HEK293 (cell line): ENCODE measurements around the gene HBP1.

ENCODE experiments used
- CTCF ChIA-PET: fragments of 350-600 bp; formaldehyde crosslinking; extraction: SDS; loops from one replicate; lab custom pipeline; 2021; ENCODE audit warnings: antibody characterized with exemption; lab: Yijun Ruan, JAX
- POLR2A ChIA-PET: fragments of 300-600 bp; formaldehyde crosslinking; extraction: SDS; loops from one replicate; lab custom pipeline; 2020; ENCODE audit warnings: antibody characterized with exemption, inconsistent platforms; lab: Yijun Ruan, JAX
- H3K27ac ChIP-seq: fragments of 200-500 bp; sonication (Bioruptor generic); 2 replicates; pipeline ENCODE4 v1.5.1; 2014; ENCODE audit warnings: low read depth, low read length, control low read depth, inconsistent platforms; ENCODE audit errors: extremely low read depth
- H3K36me3 ChIP-seq, 2 experiments: fragments of 200-500 bp in 1 of 2; sonication (Bioruptor generic) in 1 of 2; 1 replicate in 1 of 2; 2 replicates in 1 of 2; pipeline ENCODE4 v1.5.1; 2014 to 2017; ENCODE audit warnings: inconsistent platforms in 2 of 2, low read length in 2 of 2; ENCODE audit not compliant: control insufficient read depth in 2 of 2, insufficient read depth in 1 of 2
- H3K4me1 ChIP-seq: fragments of 200-500 bp; sonication (Bioruptor generic); 2 replicates; pipeline ENCODE4 v1.5.1; 2014; ENCODE audit warnings: mild to moderate bottlenecking, low read length, inconsistent platforms; ENCODE audit not compliant: control insufficient read depth, insufficient read depth
- H3K4me3 ChIP-seq: 2 replicates; pipeline ENCODE4 v1.5.1; 2011; ENCODE audit warnings: low read depth, mild to moderate bottlenecking, control low read depth, low read length, moderate library complexity
- H3K9me3 ChIP-seq: fragments of 200-500 bp; sonication (Bioruptor generic); 2 replicates; pipeline ENCODE4 v1.5.1; 2014; ENCODE audit warnings: low read depth, low read length, inconsistent platforms; ENCODE audit not compliant: control insufficient read depth, insufficient read depth
- BCL11B ChIP-seq: fragments of 450-650 bp; formaldehyde crosslinking; IDR thresholded peaks from 2 replicates; pipeline ENCODE4 v1.5.1; 2016; ENCODE audit warnings: low read depth, missing biosample characterization, missing genetic modification characterization
- GLI2 ChIP-seq: fragments of 450-650 bp; formaldehyde crosslinking; IDR thresholded peaks from 2 replicates; pipeline ENCODE4; 2017; ENCODE audit warnings: missing biosample characterization, missing genetic modification characterization, low read depth, borderline replicate concordance
- KLF7 ChIP-seq: fragments of 450-650 bp; formaldehyde crosslinking; IDR thresholded peaks from 2 replicates; pipeline ENCODE4 v1.5.1; 2016; ENCODE audit warnings: missing biosample characterization, missing genetic modification characterization, borderline replicate concordance
- MEIS1 ChIP-seq: sonication (generic); formaldehyde crosslinking; IDR thresholded peaks from 2 replicates; pipeline ENCODE4 v1.8.1; 2022; ENCODE audit warnings: missing genetic modification reagents, mild to moderate bottlenecking, borderline replicate concordance
- REST ChIP-seq: fragments of 450-650 bp; formaldehyde crosslinking; IDR thresholded peaks from 2 replicates; pipeline ENCODE4 v1.5.1; 2016; ENCODE audit warnings: missing biosample characterization, missing genetic modification characterization
- SALL2 ChIP-seq: fragments of 450-650 bp; formaldehyde crosslinking; IDR thresholded peaks from 2 replicates; pipeline ENCODE4 v1.5.0; 2017; ENCODE audit warnings: missing biosample characterization, mild to moderate bottlenecking, missing genetic modification characterization, borderline replicate concordance
- SP2 ChIP-seq: fragments of 450-650 bp; formaldehyde crosslinking; IDR thresholded peaks from 2 replicates; pipeline ENCODE4 v1.5.1; 2016; ENCODE audit warnings: missing biosample characterization, missing genetic modification characterization
- SP7 ChIP-seq: fragments of 450-650 bp; formaldehyde crosslinking; IDR thresholded peaks from 2 replicates; pipeline ENCODE4 v1.5.1; 2016; ENCODE audit warnings: missing biosample characterization, missing genetic modification characterization
- ZBTB11 ChIP-seq: fragments of 450-650 bp; formaldehyde crosslinking; conservative IDR thresholded peaks from 2 replicates; pipeline ENCODE4 v1.5.1; 2016; ENCODE audit warnings: low read depth, missing biosample characterization, missing genetic modification characterization
- ZFP37 ChIP-seq: fragments of 450-650 bp; formaldehyde crosslinking; IDR thresholded peaks from 2 replicates; pipeline ENCODE4 v1.5.1; 2016; ENCODE audit warnings: missing biosample characterization, missing genetic modification characterization
- ZNF148 ChIP-seq: fragments of 450-650 bp; formaldehyde crosslinking; IDR thresholded peaks from 2 replicates; pipeline ENCODE4 v1.5.0; 2017; ENCODE audit warnings: missing biosample characterization, missing genetic modification characterization, borderline replicate concordance
- ZNF16 ChIP-seq: fragments of 450-650 bp; formaldehyde crosslinking; IDR thresholded peaks from 2 replicates; pipeline ENCODE4 v1.5.1; 2016; ENCODE audit warnings: low read depth, missing biosample characterization, missing genetic modification characterization
- ZNF175 ChIP-seq: fragments of 450-650 bp; formaldehyde crosslinking; IDR thresholded peaks from 2 replicates; pipeline ENCODE4 v1.5.1; 2016; ENCODE audit warnings: missing biosample characterization, missing genetic modification characterization
- ZNF19 ChIP-seq: fragments of 450-650 bp; formaldehyde crosslinking; IDR thresholded peaks from 2 replicates; pipeline ENCODE4; 2016; ENCODE audit warnings: missing biosample characterization, missing genetic modification characterization, low read depth
- ZNF335 ChIP-seq: fragments of 450-650 bp; formaldehyde crosslinking; conservative IDR thresholded peaks from 2 replicates; pipeline ENCODE4 v1.5.1; 2016; ENCODE audit warnings: missing biosample characterization, missing genetic modification characterization
- ZNF350 ChIP-seq: fragments of 450-650 bp; formaldehyde crosslinking; IDR thresholded peaks from 2 replicates; pipeline ENCODE4 v1.5.0; 2017; ENCODE audit warnings: missing biosample characterization, mild to moderate bottlenecking, missing genetic modification characterization
- ZNF391 ChIP-seq: fragments of 450-650 bp; formaldehyde crosslinking; IDR thresholded peaks from 2 replicates; pipeline ENCODE4 v1.5.1; 2016; ENCODE audit warnings: low read depth, missing biosample characterization, missing genetic modification characterization, borderline replicate concordance
- ZNF398 ChIP-seq: fragments of 450-650 bp; formaldehyde crosslinking; IDR thresholded peaks from 2 replicates; pipeline ENCODE4 v1.5.1; 2017; ENCODE audit warnings: missing biosample characterization, missing genetic modification characterization
- ZNF423 ChIP-seq: fragments of 450-650 bp; formaldehyde crosslinking; IDR thresholded peaks from 2 replicates; pipeline ENCODE4 v1.5.1; 2016; ENCODE audit warnings: missing biosample characterization, missing genetic modification characterization
- ZNF433 ChIP-seq: fragments of 450-650 bp; formaldehyde crosslinking; IDR thresholded peaks from 2 replicates; pipeline ENCODE4 v1.5.1; 2016; ENCODE audit warnings: missing biosample characterization, missing genetic modification characterization, low read depth
- ZNF548 ChIP-seq: fragments of 450-650 bp; formaldehyde crosslinking; IDR thresholded peaks from 2 replicates; pipeline ENCODE4 v1.5.1; 2016; ENCODE audit warnings: missing biosample characterization, missing genetic modification characterization
- ZNF624 ChIP-seq: fragments of 450-650 bp; formaldehyde crosslinking; IDR thresholded peaks from 2 replicates; pipeline ENCODE4 v1.5.1; 2017; ENCODE audit warnings: missing biosample characterization, missing genetic modification characterization
- ZNF654 ChIP-seq: fragments of 450-650 bp; formaldehyde crosslinking; IDR thresholded peaks from 2 replicates; pipeline ENCODE4 v1.5.1; 2016; ENCODE audit warnings: low read depth, missing biosample characterization, missing genetic modification characterization
- ZNF776 ChIP-seq: fragments of 450-650 bp; formaldehyde crosslinking; IDR thresholded peaks from 2 replicates; pipeline ENCODE4 v1.5.0; 2017; ENCODE audit warnings: missing biosample characterization, missing genetic modification characterization, borderline replicate concordance

Gene HBP1

GRCh38 chr7:107148721-107149120, 20.1 kb upstream of the HBP1 start:
- POLR2A ChIA-PET, result no interaction called here
- no peak overlapping the region for H3K27ac ChIP-seq
- TF ChIP-seq GLI2 (tag by site-specific recombination), result no peak
- TF ChIP-seq MEIS1 (CRISPR knock-in tag), result no peak
- no peak for TF ChIP-seq ZNF654 (tag by site-specific recombination)
- no peak for TF ChIP-seq ZNF16 (tag by site-specific recombination)
- no peak for TF ChIP-seq ZNF776 (tag by site-specific recombination)
- no peak for TF ChIP-seq ZNF548 (tag by site-specific recombination)
- no peak for TF ChIP-seq SP7 (tag by site-specific recombination)
- TF ChIP-seq ZNF335 (tag by site-specific recombination), result no peak
- TF ChIP-seq ZNF350, result no peak
- no peak for TF ChIP-seq ZNF19
- TF ChIP-seq REST (tag by site-specific recombination), result no peak
- no peak for TF ChIP-seq ZNF433 (tag by site-specific recombination)
- no peak for TF ChIP-seq ZNF148 (tag by site-specific recombination)
- no peak overlapping the region for H3K4me3 ChIP-seq
- CTCF ChIA-PET, result interaction anchor here (0.6 to 7.7 kb wide), 14 partner anchors 9 to 731 kb away, joined by 3 to 191 read pairs (median 4); no protein-coding TSS in a partner anchor
- peaks cover 5% of the 10 kb centered on the region for H3K4me1 ChIP-seq
- no peaks in the 10 kb centered on the region for H3K36me3 ChIP-seq
- H3K9me3 ChIP-seq, result no peaks in the 10 kb centered on the region

GRCh38 chr7:107149863-107150262, 18.9 kb upstream of the HBP1 start:
- ChIA-PET POLR2A (interaction anchor here (0.8 to 1.4 kb wide), 2 partner anchors 18 to 19 kb away, joined by 3 read pairs; partner anchors contain the start of gene HBP1), CTCF (interaction anchor here (0.6 to 7.7 kb wide), 22 partner anchors 12 to 972 kb away, joined by 3 to 191 read pairs (median 4); no protein-coding TSS in a partner anchor)
- no peaks in the 10 kb centered on the region for H3K36me3 ChIP-seq
- H3K27ac ChIP-seq, result no peak overlapping the region
- H3K4me3 ChIP-seq, result no peak overlapping the region
- no peaks in the 10 kb centered on the region for H3K9me3 ChIP-seq
- peaks cover 2% of the 10 kb centered on the region for H3K4me1 ChIP-seq
- no peak for TF ChIP-seq ZNF391 (tag by site-specific recombination)
- TF ChIP-seq ZNF423 (tag by site-specific recombination), result no peak
- no peak for TF ChIP-seq KLF7
- TF ChIP-seq ZNF398 (tag by site-specific recombination), result no peak
- no peak for TF ChIP-seq ZNF624 (tag by site-specific recombination)
- no peak for TF ChIP-seq SP2
- no peak for TF ChIP-seq ZNF175 (tag by site-specific recombination)
- no peak for TF ChIP-seq BCL11B (tag by site-specific recombination)
- no peak for TF ChIP-seq ZBTB11 (tag by site-specific recombination)
- no peak for TF ChIP-seq SALL2 (tag by site-specific recombination)
- TF ChIP-seq ZFP37 (tag by site-specific recombination), result no peak
